Caki2 (cell line): ENCODE measurements around the gene LSP1. TPM values are rescaled to one million over a fixed set of nuclear protein-coding genes. Genes with fewer than 3 reads are reported as not detected.

Experiments
- DNase-seq: peaks from one replicate; pipeline ENCODE4 v3.0.0-alpha.2; 2015; ENCODE audit warnings: low read depth
- in situ Hi-C: cut with HindIII; loops from 2 replicates; pipeline ENCODE4 v1.10.0; 2016; ENCODE audit warnings: low sequenced_read_pairs, low pct_unique_long_range_greater_than_20kb, mixed read lengths
- total RNA-seq: library from RNA; depleted of rRNA; stranded (reverse); fragments of >200 nt; shearing (Covaris generic); gene quantifications from 2 replicates; pipeline ENCODE4 v1.2.3, GENCODE V29; 2014; ENCODE audit warnings: low replicate concordance

The LSP1 gene
- total RNA-seq, 1 experiment from 2014 or later: not detected

DNA sequence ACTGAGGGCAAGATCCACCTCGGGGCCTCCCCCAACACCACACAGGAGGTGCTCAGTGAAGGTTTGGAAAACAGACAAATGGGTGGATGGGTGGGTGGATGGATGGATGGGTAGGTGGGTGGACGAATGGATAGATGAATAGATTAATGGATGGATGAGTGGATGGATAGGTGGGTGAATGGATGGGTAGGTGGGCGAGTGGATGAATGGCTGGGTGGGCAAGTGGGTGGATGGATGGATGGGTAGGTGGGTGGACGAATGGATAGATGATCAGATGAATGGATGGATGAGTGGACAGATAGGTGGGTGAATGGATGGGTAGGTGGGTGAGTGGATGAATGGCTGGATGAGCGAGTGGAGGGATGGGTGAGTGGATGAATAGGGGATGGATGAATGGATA, 39.7 kb downstream of the LSP1 start:
- no peak for DNase-seq
- in situ Hi-C loops: no loop called here

DNA sequence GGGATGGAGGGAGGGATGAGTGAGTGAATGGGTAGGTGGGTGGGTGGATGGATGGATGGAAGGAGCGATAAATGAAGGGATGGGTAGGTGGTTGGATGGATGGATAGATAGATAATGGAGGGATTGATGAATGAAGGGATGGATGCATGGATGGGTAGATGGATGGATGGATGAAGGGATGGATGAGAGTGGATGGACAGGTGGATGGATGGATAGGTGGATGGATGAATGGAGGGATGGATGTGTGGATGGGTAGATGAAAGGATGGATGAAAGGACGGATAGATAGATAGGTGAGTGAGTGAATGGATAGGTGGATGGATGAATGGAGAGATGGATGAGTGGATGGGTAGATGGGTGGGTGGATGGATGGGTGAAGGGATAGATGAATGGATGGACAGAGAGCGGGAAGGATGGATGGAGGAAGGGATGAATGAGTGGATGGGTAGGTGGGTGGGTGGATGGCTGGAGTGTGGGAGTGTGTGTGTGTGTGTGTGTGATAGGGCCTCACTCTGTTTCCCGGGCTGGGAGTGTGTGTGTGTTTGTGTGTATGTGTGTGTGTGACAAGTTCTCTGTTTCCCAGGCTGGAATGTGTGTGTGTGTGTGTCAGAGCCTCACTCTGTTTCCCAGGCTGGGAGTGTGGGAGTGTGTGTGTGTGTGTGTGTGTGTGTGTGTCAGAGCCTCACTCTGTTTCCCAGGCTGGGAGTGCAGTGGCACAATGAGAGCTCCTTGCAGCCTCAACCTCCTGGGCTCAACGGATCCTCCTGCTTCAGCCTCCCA, 40.9 kb downstream of the LSP1 start:
- in situ Hi-C loops: no loop called here
- no peak for DNase-seq

DNA sequence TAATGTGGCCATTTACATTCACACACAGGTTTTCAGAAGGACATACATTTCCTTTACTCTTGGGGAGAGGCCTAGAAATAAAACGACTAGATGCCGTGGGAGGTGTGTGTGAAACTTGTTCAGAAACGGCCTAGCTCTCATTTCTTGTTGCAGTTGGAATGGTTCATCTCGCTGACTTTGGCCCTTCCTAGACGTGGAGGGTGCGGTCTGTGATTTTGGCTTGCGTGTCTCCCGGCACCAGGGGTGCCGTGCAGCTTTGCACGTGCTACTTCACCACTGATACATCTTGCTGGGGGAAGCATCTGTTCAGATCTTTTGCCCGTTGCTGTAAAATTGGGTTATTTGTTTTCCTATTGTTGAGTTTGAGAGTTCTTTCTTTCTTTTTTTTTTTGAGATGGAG, 41.9 kb downstream of the LSP1 start:
- in situ Hi-C loops: no loop called here
- DNase-seq: no peak

DNA sequence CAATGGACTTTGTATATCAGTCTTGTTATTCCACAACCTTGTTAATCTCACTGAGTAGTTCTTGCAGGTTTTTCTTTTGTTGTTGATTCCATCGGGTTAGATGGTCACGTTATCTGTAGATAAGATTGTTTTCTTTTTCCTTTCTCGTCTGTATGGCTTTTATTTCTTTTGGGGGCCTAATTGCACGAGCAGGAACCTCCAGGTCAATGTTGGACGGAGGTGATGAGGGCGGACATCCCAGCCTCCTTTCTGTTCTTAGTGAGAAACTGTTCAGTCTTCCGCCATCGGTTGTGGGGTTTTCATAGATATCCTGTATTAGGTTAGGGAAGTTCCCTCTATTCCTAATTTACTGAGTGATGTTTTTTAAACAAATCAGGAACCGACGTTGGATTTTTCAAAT, 43.6 kb downstream of the LSP1 start:
- in situ Hi-C loops: no loop called here
- DNase-seq: no peak

DNA sequence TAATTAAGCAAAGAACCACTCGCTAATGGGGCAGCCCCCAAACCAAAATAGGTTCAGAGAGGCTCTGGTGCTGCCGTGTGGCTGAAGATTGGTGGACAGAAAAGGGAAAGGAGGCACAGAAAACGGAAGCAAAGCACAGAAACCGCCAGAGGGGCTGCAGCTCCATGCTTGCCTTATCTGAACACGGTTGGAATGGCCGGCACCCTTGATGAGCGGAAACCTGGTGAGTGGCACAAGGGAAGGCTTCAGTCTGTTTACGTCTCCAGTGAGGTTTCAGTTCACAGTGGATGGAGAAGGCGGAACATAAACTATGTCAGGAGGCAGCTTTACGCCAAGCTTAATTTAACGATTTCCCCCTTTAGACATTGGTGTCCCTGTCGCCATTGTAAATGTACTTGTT, 44.0 kb downstream of the LSP1 start:
- no peak for DNase-seq
- in situ Hi-C loops: no loop called here

DNA sequence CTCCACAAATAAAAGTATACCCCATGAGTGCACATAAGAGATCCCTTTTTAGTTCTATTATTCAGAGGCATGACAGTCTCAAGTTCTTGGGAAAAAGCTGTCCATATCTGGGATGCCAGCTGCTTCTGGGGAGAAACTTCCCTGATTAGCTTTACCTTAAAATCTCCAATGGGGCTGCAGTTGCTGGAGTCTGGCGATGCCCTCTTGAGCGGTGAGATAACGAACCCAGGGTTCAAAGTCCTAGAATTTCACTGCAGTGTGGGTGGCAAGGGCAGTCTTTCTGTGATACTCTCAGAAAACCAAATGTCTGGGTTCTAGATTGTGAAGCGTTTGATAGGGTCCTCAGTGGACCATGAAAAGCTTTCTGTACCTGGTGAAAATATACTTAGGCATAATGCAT, 46.2 kb downstream of the LSP1 start:
- no peak for DNase-seq
- in situ Hi-C loops: no loop called here

DNA sequence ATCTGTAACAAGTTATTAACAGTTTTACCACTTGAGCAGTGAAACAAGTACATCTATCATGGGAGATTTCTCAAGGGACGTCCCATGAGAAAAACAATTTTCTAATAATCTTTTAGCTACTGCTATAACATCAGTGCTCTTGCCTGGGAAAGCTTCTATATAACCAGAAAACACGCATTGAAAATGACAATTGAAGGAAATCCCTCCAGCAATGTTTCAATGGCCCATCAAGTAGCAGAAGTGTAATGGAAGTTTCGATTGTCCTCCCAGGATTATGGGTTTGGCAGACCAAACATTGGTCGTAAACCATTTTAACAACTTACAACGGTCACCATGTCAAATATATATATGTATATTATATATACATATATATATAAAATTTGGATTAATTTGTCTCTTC, 46.8 kb downstream of the LSP1 start:
- in situ Hi-C loops: no loop called here
- DNase-seq: no peak

DNA sequence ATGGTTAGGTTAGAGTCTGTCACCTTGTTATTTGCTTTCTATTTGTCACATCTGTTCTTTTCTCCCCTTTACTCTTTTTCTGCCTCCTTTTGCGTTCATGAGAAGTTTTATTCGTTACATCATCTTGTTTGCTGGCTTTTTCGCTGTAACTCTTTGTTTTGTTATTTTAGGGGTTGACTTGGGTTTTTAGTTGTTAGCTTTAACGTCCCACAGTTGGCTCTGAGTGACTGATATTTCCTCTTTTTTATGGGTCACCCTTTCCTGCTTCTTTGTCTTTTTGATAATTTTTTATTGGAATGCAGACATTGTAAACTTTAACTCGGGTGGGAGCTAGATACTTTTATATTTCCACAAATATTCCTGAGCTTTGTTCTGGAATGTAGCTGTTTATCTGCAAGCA, 53.3 kb downstream of the LSP1 start:
- DNase-seq: no peak
- in situ Hi-C loops: no loop called here

DNA sequence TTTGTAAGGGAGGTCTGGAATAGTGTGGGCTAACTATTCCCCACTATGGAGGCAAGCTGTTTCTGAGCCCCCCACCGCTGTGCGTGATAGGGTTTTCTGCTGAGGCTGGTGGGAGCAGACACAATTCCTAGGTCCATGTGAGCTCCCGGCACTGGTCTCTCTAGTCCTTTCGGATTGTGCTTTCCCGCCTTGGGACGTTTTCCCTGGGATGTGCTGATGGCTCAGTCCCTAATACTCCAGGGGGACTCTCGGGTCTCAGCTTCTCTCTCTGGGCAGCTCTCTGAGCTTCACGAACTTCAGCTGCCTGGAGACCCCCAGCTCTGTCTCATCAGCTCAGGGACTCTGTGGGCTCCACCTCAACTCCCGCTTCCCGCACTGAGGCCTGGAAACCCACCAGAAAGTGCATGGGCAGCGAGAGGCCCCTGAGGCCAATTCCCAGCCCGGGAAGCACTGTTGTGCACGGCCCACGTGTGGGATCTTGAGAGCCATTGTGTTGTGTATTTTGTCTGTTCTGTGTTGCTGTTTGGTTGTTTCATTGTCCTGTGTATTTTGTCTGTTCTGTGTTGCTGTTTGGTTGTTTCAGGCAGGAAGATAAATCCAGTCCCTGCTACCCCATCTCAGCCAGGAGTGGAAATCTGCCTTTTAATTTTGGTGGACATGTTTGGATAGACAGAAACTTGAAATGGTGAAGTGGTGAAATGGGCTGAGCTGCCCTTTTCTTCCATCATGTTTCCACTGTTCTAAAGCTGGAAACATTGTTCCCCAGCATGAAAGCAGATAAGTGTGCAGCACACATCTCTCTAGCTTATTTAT, 53.9 kb downstream of the LSP1 start:
- DNase-seq: no peak
- in situ Hi-C loops: no loop called here

DNA sequence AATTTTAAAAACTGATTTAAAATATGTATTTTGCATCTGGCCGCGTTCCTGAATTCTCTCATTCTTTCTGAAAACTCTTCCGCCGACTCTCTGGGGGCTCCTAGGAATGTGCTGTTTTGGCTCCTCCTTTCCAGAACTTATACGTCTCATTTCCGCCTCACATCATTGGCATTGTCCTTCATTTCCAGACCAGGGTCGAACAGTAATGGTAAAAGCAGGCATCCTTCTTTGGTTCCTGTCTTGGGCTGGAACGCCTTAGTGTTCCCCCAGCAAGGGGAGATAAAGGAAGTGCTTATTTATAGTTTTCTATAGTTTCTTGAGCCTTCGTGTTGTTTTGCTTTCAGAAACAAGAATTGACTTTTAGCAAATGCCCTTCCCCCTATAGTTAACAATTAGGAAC, 55.7 kb downstream of the LSP1 start:
- DNase-seq: no peak
- in situ Hi-C loops: no loop called here

DNA sequence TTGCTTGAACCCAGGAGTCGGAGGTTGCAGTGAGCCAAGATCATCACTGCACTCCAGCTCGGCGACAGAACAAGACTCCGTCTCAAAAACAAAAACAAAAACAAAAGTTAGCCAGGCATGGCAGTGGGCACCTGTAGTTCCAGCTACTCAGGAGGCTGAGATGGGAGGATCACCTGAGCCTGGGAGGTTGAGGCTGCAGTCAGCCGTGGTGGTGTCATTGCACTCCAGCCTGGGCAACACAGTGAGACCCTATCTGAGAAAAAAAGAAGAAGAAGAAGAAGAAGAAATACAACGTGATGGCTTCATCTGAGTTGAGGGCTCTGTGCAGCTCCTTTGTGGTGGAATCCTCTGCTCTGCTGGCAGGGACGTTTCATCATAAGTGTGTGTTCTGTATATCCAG, 56.6 kb downstream of the LSP1 start:
- in situ Hi-C loops: no loop called here
- DNase-seq: no peak

DNA sequence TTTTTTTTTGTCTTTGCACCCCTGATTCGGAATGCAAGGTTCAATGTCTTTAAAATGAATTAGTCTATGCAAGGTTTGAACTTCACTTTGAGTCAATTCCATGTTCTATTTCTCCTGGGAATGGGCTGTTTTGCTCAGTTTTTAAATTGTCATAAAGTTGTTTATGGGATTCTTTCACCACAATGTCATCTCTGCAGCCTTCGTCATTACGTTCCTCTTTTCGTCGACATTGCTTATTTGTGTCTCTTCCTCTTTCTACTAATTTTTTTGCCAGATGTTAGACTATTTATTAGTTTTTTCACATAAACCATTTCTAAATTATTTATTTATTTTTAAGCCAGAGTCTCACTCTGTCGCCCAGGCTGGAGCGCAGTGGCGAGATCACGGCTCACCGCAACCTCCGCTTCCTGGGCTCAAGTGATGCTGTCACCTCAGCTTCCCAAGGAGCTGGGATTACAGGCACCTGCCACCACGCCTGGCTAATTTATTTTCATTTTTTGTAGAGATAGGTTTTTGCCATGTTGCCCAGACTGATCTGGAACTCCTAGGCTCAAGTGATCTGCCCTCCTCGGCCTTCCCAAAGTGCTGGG, 59.5 kb downstream of the LSP1 start:
- in situ Hi-C loops: no loop called here

DNA sequence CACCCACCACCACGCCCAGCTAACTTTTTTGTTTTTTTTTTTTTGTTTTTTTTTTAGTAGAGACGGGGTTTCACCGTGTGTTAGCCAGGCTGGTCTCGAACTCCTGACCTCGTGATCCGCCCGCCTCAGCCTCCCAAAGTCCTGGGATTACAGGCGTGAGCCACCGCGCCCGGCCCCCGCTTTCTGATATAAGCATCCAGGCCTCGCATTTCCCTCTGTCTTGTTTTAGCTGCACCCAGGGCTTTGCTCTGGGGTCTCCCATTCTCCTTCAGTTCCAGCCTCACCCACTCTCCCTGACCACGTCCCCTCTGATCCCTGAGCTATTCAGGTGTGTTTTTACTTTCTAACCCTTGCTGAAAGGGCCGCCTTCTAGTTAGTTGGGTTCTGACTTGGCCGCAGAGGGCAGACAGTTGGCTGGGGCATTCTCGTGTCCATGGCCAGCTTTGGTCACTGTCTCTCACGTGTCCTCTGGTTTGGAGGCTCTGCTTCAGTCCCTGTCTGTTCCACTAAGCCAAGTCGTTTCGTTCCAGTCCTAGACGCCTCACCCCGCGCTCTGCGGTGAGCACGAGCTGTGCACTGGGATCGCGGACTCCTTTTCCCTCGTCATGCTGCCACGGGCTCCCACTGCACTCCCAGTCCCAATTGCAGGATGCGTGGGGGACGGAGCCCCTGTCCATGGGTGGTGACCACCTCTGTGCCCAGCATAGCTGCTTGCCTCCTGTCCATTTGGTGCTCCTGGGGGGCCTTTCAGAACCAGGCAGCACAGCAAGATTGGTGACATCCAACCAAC, 60.6 kb downstream of the LSP1 start:
- in situ Hi-C loops: no loop called here

More for the DNA sequence above, 59.5 kb downstream of the LSP1 start:
- no peak for DNase-seq

DNA sequence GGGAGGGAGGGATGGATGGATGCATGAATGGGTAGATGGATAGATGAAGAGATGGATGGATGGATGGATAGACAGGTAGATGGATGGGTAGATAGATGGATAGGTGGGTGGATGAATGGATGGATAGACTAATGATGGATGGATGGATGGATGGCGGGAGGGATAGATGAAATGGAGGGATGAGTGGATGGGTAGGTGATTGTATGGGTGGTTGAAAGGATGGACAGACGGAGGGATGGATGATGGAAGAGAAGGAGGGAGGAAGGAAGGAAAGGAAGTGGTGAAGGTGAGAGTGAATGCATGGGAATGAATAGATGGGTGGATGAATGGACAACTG, 62.9 kb downstream of the LSP1 start:
- in situ Hi-C loops: no loop called here

More for the DNA sequence above, 60.6 kb downstream of the LSP1 start:
- no peak for DNase-seq

DNA sequence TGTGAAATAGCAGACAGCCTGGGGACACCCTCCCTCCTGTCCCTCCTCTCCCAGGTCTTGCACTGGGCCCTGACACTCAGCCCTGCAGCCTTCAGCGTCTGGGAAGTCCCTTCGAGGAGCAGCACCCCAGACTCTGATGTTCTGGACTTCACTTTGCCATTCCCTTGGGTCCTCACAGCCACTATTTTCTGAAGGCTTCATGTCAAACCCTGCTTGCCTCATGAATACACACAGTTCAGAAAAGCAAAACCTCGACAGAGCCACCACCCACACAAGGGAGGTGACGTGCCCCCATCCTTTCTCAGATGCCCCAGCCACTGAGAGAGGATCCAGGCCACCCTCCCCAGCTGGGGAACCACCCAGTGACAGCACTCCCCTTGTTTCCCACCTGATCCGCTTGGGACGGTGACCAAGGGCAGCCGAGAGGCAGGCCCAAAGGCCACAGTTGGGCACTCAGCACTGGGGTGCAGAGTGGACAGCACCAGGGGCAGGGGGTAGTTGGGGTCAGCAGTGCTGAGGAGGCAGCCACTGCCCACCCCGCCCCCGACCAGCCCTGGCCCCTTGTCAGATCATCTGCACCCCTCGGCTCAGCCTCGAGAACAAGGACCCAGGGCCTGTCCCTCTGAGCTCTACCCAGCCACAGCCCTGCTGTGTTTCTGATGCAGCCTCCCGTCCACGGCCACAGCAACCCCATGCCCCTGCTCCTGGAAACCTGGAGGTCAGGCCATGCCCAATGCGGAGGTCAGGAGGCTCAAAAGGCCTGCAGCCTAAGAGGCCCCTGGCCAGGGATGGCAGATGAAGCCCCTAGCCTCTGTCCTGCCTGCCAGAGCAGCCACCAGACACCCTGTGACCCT, 63.5 kb downstream of the LSP1 start:
- DNase-seq: no peak
- in situ Hi-C loops: no loop called here

More for the DNA sequence above, 62.9 kb downstream of the LSP1 start:
- no peak for DNase-seq

DNA sequence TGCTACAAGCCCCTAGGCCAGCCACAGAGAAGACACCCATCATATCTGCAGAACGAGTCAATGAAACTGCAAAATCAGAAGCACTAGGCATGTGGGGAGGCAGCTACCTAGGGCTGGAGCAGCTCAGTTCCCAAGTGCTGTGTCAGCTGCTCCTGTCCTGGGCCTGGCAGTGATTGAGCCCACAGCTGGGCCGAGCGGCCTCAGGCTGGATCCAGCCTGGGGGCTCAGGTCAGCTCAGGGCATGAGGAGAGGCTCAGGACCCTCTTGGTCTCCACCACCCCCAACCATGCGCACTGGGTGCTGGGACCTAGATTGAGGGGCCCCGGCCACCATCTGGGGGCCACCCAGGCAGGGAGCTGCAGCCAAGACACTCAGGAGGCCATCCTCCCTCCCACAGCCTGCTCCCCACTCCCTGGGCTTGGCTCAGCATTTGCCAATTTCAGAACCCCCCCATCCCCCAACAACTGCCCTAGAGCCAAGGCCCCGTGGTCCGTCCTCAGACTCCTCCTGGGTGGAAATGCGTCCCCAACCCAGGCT, 64.2 kb downstream of the LSP1 start:
- no peak for DNase-seq
- in situ Hi-C loops: no loop called here

DNA sequence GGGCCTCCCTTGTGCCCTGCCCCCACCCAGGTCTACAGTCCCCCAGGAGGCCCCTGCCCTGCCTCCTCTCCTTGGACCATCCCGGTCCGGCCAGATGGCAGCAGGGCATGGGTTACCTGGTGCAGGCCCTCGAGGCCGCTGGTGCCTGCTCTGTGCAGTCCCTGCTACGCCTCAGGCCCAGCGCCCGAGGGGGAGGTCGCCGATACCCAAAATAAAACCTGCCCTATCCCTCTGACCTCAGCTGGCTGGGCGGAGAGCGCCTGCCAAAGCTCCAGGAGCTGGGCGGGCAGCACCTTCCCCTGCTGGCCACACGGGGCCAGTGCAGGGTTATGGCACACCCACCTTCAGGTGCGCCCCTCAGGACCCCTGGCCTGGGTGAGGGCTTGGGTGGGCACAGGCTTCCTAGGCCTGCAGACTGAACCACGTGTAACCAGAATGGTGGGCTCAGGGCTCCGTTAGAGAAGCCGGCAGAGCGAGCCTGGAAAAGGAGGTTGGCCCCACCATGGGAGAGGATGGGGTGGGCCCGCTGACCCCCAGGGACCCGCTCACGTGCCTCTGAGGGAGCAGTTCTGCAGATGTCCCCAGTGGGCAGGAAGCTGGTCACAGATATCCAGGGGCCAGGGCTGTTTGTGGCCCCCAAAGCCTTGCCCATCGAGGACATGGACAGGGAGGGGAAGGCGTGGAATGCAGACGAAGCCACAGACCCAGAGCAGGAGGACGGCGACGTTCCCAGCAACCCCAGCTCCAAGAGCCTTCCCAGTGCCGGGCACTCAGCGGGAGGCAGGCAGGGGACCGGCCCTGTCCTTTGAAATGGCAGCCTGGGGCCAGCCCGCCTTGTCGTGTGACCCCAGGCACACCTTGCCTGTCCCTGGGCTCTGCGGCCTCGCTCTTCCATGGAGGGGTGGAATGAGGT, 64.9 kb downstream of the LSP1 start:
- in situ Hi-C loops: no loop called here
- DNase-seq: no peak
